MM.1S (cell line): ENCODE data around the gene ANKRD6.

Experiments used
- DNase-seq: peaks from one replicate; pipeline ENCODE4 v3.0.0-alpha.2; 2015
- H2AFZ ChIP-seq: fragments of 300-600 bp; sonication (generic); 2 replicates; pipeline ENCODE4 v1.6.0; 2016; ENCODE audit warnings: antibody characterized with exemption, low read length
- H3F3A ChIP-seq: fragments of 300-600 bp; sonication (generic); 2 replicates; pipeline ENCODE4 v1.6.1; 2016; ENCODE audit warnings: mild to moderate bottlenecking, antibody characterized with exemption, low read length, moderate library complexity, mixed read lengths; ENCODE audit not compliant: insufficient read depth
- H3K27ac ChIP-seq: fragments of 300-600 bp; sonication (generic); 2 replicates; pipeline ENCODE4 v1.5.1; 2016; ENCODE audit warnings: mild to moderate bottlenecking, low read length
- H3K27me3 ChIP-seq: fragments of 300-600 bp; sonication (generic); replicated peaks from 2 replicates; pipeline ENCODE4 v1.6.0; 2016; ENCODE audit warnings: low read length; ENCODE audit not compliant: insufficient read depth
- H3K36me3 ChIP-seq: fragments of 300-600 bp; sonication (generic); replicated peaks from 2 replicates; pipeline ENCODE4 v1.6.1; 2016; ENCODE audit warnings: mild to moderate bottlenecking, low read length, mixed read lengths; ENCODE audit not compliant: insufficient read depth
- H3K4me1 ChIP-seq: fragments of 300-600 bp; sonication (generic); 2 replicates; pipeline ENCODE4 v1.6.1; 2016; ENCODE audit warnings: low read length, mixed read lengths
- H3K4me2 ChIP-seq: fragments of 300-600 bp; sonication (generic); 2 replicates; pipeline ENCODE4 v1.6.0; 2016; ENCODE audit warnings: low read depth, low read length
- H3K4me3 ChIP-seq: fragments of 300-600 bp; sonication (generic); 2 replicates; pipeline ENCODE4 v1.5.1; 2016; ENCODE audit warnings: low read length, mixed read lengths
- H3K79me2 ChIP-seq: fragments of 300-600 bp; sonication (generic); 2 replicates; pipeline ENCODE4 v1.6.1; 2016; ENCODE audit warnings: mixed run types, low read length, mixed read lengths
- H3K9ac ChIP-seq: fragments of 300-600 bp; sonication (generic); 2 replicates; pipeline ENCODE4 v1.6.1; 2016; ENCODE audit warnings: low read length, mixed read lengths
- H3K9me2 ChIP-seq: fragments of 300-600 bp; sonication (generic); replicated peaks from 2 replicates; pipeline ENCODE4 v1.6.1; 2016; ENCODE audit warnings: mild to moderate bottlenecking, low read length, mixed read lengths; ENCODE audit not compliant: insufficient read depth
- H3K9me3 ChIP-seq: fragments of 300-600 bp; sonication (generic); replicated peaks from 2 replicates; pipeline ENCODE4 v1.6.1; 2016; ENCODE audit warnings: mild to moderate bottlenecking, low read length, mixed read lengths; ENCODE audit not compliant: insufficient read depth
- H4K20me1 ChIP-seq: fragments of 300-600 bp; sonication (generic); 2 replicates; pipeline ENCODE4 v1.6.1; 2016; ENCODE audit warnings: mild to moderate bottlenecking, low read length, moderate library complexity, mixed read lengths; ENCODE audit not compliant: insufficient read depth
- EZH2 ChIP-seq: fragments of 300-600 bp; sonication (generic); optimal IDR thresholded peaks from 2 replicates; pipeline ENCODE3; 2017; ENCODE audit warnings: low read depth, mild to moderate bottlenecking, antibody characterized with exemption, low read length, mixed read lengths
- EZH2phosphoT487 ChIP-seq: fragments of 300-600 bp; sonication (generic); IDR thresholded peaks from 2 replicates; pipeline ENCODE4 v1.6.1; 2018; ENCODE audit warnings: antibody characterized with exemption, low read length
- TF ChIP-seq, protein P1 (sequence below): fragments of 300-600 bp; sonication (generic); IDR thresholded peaks from 2 replicates; pipeline ENCODE4 v1.5.1; 2016; ENCODE audit warnings: antibody characterized with exemption, low read length, mixed read lengths

ANKRD6 gene

DNA sequence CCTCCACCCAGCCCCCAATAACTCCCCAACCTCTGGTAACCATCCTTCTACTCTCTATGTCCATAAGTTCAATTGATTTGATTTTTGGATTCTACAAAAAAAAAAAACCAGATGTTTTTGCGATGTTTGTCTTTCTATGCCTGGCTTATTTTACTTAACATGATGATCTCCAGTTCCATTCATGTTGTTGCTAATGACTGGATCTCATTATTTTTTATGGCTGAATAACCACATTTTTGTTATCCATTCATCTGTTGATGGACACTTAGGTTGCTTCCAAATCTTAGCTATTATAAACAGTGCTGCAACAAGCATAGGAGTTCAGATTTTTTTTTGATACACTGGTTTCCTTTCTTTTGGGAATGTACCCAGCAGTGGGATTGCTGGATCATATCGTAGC lies 106.8 kb downstream of the ANKRD6 start:
- Histone ChIP-seq H3K27ac (no peak overlapping the region), H3K4me1 (no peaks in the 10 kb centered on the region), H3K27me3 (no peaks in the 10 kb centered on the region), H3K9me3 (no peaks in the 10 kb centered on the region), H2AFZ (no peak overlapping the region), H3K4me3 (no peak overlapping the region), H3K9me2 (no peaks in the 10 kb centered on the region), H4K20me1 (no peaks in the 10 kb centered on the region), H3K9ac (no peak overlapping the region), H3K79me2 (no peaks in the 10 kb centered on the region), H3K36me3 (no peaks in the 10 kb centered on the region), H3F3A (no peaks in the 10 kb centered on the region), H3K4me2 (no peak overlapping the region)
- no peak for DNase-seq
- TF ChIP-seq EZH2phosphoT487 = no peak
- TF ChIP-seq, protein P1, sequence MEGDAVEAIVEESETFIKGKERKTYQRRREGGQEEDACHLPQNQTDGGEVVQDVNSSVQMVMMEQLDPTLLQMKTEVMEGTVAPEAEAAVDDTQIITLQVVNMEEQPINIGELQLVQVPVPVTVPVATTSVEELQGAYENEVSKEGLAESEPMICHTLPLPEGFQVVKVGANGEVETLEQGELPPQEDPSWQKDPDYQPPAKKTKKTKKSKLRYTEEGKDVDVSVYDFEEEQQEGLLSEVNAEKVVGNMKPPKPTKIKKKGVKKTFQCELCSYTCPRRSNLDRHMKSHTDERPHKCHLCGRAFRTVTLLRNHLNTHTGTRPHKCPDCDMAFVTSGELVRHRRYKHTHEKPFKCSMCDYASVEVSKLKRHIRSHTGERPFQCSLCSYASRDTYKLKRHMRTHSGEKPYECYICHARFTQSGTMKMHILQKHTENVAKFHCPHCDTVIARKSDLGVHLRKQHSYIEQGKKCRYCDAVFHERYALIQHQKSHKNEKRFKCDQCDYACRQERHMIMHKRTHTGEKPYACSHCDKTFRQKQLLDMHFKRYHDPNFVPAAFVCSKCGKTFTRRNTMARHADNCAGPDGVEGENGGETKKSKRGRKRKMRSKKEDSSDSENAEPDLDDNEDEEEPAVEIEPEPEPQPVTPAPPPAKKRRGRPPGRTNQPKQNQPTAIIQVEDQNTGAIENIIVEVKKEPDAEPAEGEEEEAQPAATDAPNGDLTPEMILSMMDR = no peak
- TF ChIP-seq EZH2 = no peak

DNA sequence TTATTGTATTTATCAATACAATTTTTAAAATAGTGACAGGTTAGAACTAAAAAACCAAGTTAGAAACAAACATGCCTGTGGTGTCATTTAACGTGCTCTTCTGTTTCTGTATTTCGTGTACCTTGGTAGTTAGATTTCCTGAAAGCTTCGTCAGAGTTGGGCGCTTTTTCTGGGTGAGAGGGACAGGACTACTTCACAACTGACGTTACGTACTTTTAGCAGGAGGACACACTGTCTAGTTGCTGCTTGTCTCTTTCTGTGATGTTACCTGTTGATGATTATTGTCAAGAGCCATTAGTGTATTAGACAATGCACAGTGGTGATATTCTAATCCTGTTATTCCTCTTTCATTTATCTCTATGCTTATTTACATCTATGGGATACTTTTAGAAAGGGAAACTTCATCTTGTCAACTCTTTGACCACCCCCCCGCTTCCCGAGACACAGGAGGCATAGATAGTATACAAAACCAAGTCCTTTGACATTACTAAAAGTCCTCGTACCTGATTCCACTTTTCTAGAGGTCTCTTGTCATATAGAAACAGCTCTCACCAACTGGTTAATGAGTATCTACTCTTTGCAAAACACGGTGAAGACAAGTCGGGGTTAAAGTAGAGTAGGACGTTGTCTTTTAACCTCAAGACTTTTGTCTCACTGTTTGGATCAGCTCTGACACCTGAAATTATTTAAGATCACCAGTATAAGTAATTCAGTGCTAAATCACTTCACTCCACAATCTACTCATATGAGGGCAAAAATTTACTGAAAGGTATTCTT lies 109.3 kb downstream of the ANKRD6 start:
- Histone ChIP-seq H3K36me3 (no peaks in the 10 kb centered on the region), H3K4me2 (no peak overlapping the region), H3K4me3 (no peak overlapping the region), H2AFZ (no peak overlapping the region), H3F3A (no peaks in the 10 kb centered on the region), H3K9me3 (no peaks in the 10 kb centered on the region), H3K27me3 (no peaks in the 10 kb centered on the region), H3K27ac (no peak overlapping the region), H3K79me2 (no peaks in the 10 kb centered on the region), H3K9me2 (no peaks in the 10 kb centered on the region), H3K9ac (no peak overlapping the region), H4K20me1 (no peaks in the 10 kb centered on the region), H3K4me1 (no peaks in the 10 kb centered on the region)
- TF ChIP-seq EZH2phosphoT487 (no peak), EZH2 (no peak)
- TF ChIP-seq, protein P1 = no peak
- DNase-seq = no peak

DNA sequence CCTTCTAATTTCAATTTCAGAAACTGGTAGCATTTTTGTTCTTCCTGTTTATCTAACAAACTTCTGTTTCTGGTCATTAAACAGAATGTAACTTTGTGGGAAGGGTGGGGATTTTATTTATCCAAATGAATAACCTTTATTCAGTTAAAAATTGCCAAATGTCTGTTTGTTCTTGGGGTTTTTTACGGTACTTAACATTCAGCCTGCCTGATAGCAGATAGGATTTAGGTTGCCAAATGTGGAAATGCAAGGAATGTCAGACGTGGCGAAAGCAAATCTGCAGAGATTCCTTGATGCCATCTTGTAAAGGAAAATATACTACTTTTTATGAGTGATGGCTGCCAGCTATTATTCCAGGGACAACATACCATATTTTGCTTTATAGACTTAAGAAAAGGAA lies 109.9 kb downstream of the ANKRD6 start:
- H3K4me3 ChIP-seq = no peak overlapping the region
- H3K9me2 ChIP-seq = no peaks in the 10 kb centered on the region
- TF ChIP-seq, protein P1 = no peak
- TF ChIP-seq EZH2phosphoT487 (no peak), EZH2 (no peak)
- H3K36me3 ChIP-seq = no peaks in the 10 kb centered on the region
- no peaks in the 10 kb centered on the region for H3F3A ChIP-seq
- no peak overlapping the region for H2AFZ ChIP-seq
- no peak for DNase-seq
- H3K27ac ChIP-seq = no peak overlapping the region
- no peaks in the 10 kb centered on the region for H3K4me1 ChIP-seq
- no peak overlapping the region for H3K4me2 ChIP-seq
- H3K9ac ChIP-seq = no peak overlapping the region
- H3K79me2 ChIP-seq = no peaks in the 10 kb centered on the region
- no peaks in the 10 kb centered on the region for H3K27me3 ChIP-seq
- no peaks in the 10 kb centered on the region for H3K9me3 ChIP-seq
- no peaks in the 10 kb centered on the region for H4K20me1 ChIP-seq
